Measurements from ENCODE around the gene PKN1. TPM values are rescaled to one million over a fixed set of nuclear protein-coding genes. Genes with fewer than 3 reads are reported as not detected.

The PKN1 gene
- total and polyA plus RNA-seq, 2 of the 13 experiments (the other 11 are each of a cell fraction or from before 2014, with no cell fraction given), result 45.7 to 54.5 TPM

DNA sequence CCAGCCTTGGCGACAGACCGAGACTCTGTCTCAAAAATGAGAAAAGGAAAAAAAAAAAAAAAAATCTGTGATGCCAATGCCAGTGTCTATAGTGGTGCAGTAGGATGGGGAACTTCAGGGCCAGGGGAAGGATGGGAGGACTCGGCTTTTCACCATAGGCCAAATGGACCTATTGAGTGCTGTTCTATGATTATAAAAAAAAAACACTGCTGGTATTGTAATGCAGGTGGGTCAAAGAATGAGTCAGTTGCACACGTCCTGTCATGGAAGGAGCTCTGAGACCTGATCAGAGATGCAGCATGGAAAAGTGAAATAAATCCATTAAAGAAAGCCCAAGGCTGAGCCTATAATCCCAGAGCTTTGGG is 78.1 kb downstream of the PKN1 start:
- Histone ChIP-seq H3K4me3 (replicated peaks in 1 of 3; ENCODE audit: insufficient read depth in 1 of 3, low read depth in 2 of 3, low read length in 3 of 3) (peak overlapping the region in 2 of 3 experiments; percentile 30 to 47; a peak in 1 of 6 replicates), H3K9ac (ENCODE audit: insufficient read depth, low read depth, low read length) (no peak overlapping the region), H3K9me3 (ENCODE audit: low read length) (no peaks in the 10 kb centered on the region), H3K27me3 (ENCODE audit: control insufficient read depth in 1 of 2, insufficient read depth in 2 of 2, low read length in 2 of 2) (no peaks in the 10 kb centered on the region), H4K20me1 (ENCODE audit: insufficient read depth, low read length) (peaks cover 22% of the 10 kb centered on the region), H2AFZ (ENCODE audit: low read length) (no peak overlapping the region), H3K36me3 (replicated peaks in 1 of 2; ENCODE audit: control insufficient read depth in 1 of 2, insufficient read depth in 2 of 2, low read length in 2 of 2) (peaks cover 9 to 22% of the 10 kb centered on the region in 2 experiments), H3K4me1 (ENCODE audit: insufficient read depth, low read length) (peaks cover 98% of the 10 kb centered on the region), H3K4me2 (ENCODE audit: low read depth, low read length) (peak overlapping the region; percentile 73), H3K27ac (ENCODE audit: extremely low read length, insufficient read depth, low read length) (no peak overlapping the region), H3K79me2 (ENCODE audit: insufficient read depth, low read length) (peaks cover 21% of the 10 kb centered on the region)
- 30% methylated on average over 4 of the region's 4 CpGs for WGBS (ENCODE audit: low lambda C conversion rate)
- no TSS peak for BruUV-seq (replicated peaks)
- no peak for ATAC-seq
- in situ Hi-C loops (cut with HindIII; ENCODE audit: extremely low pct_ligation_motif_present, low pct_unique_long_range_greater_than_20kb), result no loop called here
- POLR2A ChIA-PET, result interaction anchor here (1.1 to 5.7 kb wide), 2 partner anchors 13 to 25 kb away, joined by 3 to 38 read pairs; partner anchors contain the start of gene GIPC1
- intact Hi-C loops (cut with micrococcal nuclease; ENCODE audit: unreplicated experiment), result no loop called here
- FAIRE-seq, result no peak
- no peak for DNase-seq (ENCODE audit: low spot score)
- TF ChIP-seq KLF16 (CRISPR knock-in tag; IDR thresholded peaks at IDR 0.05) (no peak), YY1 (IDR thresholded peaks at IDR 0.05; ENCODE audit: insufficient read depth, insufficient replicate concordance, low read depth, low read length) (no peak), CERS6 (CRISPR knock-in tag; IDR thresholded peaks at IDR 0.05) (no peak), AHR (CRISPR knock-in tag; IDR thresholded peaks at IDR 0.05) (no peak), FOXK2 (IDR thresholded peaks at IDR 0.05) (no peak), ZNF382 (CRISPR knock-in tag; IDR thresholded peaks at IDR 0.05; ENCODE audit: borderline replicate concordance) (no peak)
- CTCF ChIA-PET (ENCODE audit: low intra/inter-chr PET ratio, low total read pairs), result no interaction called here

DNA sequence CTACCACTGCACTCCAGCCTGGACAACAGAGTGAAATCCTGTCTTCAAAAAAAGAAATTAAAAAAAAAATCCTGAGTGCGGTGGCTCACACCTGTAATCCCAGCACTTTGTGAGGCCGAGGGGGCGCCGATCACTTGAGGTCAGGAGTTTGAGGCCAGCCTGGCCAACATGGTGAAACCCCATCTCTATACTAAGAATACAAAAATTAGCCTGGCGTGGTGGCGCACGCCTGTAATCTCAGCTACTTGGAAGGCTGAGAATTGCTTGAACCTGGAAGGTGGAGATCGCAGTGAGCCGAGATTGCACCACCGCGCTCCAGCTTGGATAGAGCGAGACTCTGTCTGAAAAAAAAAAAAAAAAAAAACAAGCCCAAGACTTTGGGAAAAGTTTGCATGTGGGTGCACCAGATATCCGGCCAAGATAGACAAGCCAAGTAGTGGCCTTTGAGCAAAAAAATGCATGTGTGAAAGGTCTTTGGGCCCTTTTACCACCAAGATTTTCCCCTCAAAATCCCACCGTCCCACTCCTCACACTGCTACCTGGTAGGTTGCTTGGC is 79.4 kb downstream of the PKN1 start:
- peaks cover 9 to 26% of the 10 kb centered on the region in 2 experiments for H3K36me3 ChIP-seq (replicated peaks in 1 of 2; ENCODE audit: control insufficient read depth in 1 of 2, insufficient read depth in 2 of 2, low read length in 2 of 2)
- no peak overlapping the region for H2AFZ ChIP-seq (ENCODE audit: low read length)
- no peak for FAIRE-seq
- H3K27me3 ChIP-seq (ENCODE audit: control insufficient read depth in 1 of 2, insufficient read depth in 2 of 2, low read length in 2 of 2), result no peaks in the 10 kb centered on the region; a peak in 1 of 5 replicates
- intact Hi-C loops (cut with micrococcal nuclease; ENCODE audit: unreplicated experiment) (loop anchor here (2.0 kb wide), 1 partner anchor 38 kb away; no protein-coding TSS in a partner anchor), in situ Hi-C loops (cut with HindIII; ENCODE audit: extremely low pct_ligation_motif_present, low pct_unique_long_range_greater_than_20kb) (no loop called here)
- WGBS (ENCODE audit: low lambda C conversion rate), result 83% methylated on average over 14 of the region's 14 CpGs
- no peaks in the 10 kb centered on the region for H3K9me3 ChIP-seq (ENCODE audit: low read length)
- peak overlapping the region; percentile 3; the same call in 1 of the 2 replicates for H3K9ac ChIP-seq (ENCODE audit: insufficient read depth, low read depth, low read length)
- peak overlapping the region; percentile 91 for H3K27ac ChIP-seq (ENCODE audit: extremely low read length, insufficient read depth, low read length)
- H3K4me2 ChIP-seq (ENCODE audit: low read depth, low read length), result peak overlapping the region; percentile 59
- H3K79me2 ChIP-seq (ENCODE audit: insufficient read depth, low read length), result peaks cover 34% of the 10 kb centered on the region
- H4K20me1 ChIP-seq (ENCODE audit: insufficient read depth, low read length), result peaks cover 35% of the 10 kb centered on the region
- no peak for DNase-seq (ENCODE audit: low spot score)
- CTCF ChIA-PET (ENCODE audit: low intra/inter-chr PET ratio, low total read pairs), result no interaction called here
- ATAC-seq, result no peak
- H3K4me3 ChIP-seq (replicated peaks in 1 of 3; ENCODE audit: insufficient read depth in 1 of 3, low read depth in 2 of 3, low read length in 3 of 3), result no peak overlapping the region
- H3K4me1 ChIP-seq (ENCODE audit: insufficient read depth, low read length), result peaks cover 88% of the 10 kb centered on the region
- POLR2A ChIA-PET, result interaction anchor here (1.1 to 5.7 kb wide), 9 partner anchors 9 to 59 kb away, joined by 3 to 38 read pairs (median 5); partner anchors contain the start of genes GIPC1 and NDUFB7
- BruUV-seq (replicated peaks), result no TSS peak
- 0 out of 2 replicates have a peak, but pooled peaks have one; percentile 50 for TF ChIP-seq ZNF670 (CRISPR knock-in tag; IDR thresholded peaks at IDR 0.05; ENCODE audit: borderline replicate concordance)
- TF ChIP-seq, protein P1, sequence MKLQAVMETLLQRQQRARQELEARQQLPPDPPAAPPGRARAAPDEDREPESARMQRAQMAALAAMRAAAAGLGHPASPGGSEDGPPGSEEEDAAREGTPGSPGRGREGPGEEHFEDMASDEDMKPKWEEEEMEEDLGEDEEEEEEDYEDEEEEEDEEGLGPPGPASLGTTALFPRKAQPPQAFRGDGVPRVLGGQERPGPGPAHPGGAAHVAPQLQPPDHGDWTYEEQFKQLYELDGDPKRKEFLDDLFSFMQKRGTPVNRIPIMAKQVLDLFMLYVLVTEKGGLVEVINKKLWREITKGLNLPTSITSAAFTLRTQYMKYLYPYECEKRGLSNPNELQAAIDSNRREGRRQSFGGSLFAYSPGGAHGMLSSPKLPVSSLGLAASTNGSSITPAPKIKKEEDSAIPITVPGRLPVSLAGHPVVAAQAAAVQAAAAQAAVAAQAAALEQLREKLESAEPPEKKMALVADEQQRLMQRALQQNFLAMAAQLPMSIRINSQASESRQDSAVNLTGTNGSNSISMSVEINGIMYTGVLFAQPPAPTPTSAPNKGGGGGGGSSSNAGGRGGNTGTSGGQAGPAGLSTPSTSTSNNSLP (IDR thresholded peaks at IDR 0.05; ENCODE audit: low read depth, low read length), result no peak
- TF ChIP-seq ZC3H13 (CRISPR knock-in tag; IDR thresholded peaks at IDR 0.05), result 0 out of 2 replicates have a peak, but pooled peaks have one; percentile 22
- no peak for TF ChIP-seq ETV5 (CRISPR knock-in tag; IDR thresholded peaks at IDR 0.05; ENCODE audit: borderline replicate concordance)
- TF ChIP-seq, protein P2, sequence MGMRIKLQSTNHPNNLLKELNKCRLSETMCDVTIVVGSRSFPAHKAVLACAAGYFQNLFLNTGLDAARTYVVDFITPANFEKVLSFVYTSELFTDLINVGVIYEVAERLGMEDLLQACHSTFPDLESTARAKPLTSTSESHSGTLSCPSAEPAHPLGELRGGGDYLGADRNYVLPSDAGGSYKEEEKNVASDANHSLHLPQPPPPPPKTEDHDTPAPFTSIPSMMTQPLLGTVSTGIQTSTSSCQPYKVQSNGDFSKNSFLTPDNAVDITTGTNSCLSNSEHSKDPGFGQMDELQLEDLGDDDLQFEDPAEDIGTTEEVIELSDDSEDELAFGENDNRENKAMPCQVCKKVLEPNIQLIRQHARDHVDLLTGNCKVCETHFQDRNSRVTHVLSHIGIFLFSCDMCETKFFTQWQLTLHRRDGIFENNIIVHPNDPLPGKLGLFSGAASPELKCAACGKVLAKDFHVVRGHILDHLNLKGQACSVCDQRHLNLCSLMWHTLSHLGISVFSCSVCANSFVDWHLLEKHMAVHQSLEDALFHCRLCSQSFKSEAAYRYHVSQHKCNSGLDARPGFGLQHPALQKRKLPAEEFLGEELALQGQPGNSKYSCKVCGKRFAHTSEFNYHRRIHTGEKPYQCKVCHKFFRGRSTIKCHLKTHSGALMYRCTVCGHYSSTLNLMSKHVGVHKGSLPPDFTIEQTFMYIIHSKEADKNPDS (CRISPR knock-in tag; IDR thresholded peaks at IDR 0.05), result no peak
- TF ChIP-seq ARID2 (CRISPR knock-in tag; IDR thresholded peaks at IDR 0.05; ENCODE audit: borderline replicate concordance), result 0 out of 2 replicates have a peak, but pooled peaks have one; percentile 1
- TF ChIP-seq ZNF274 (CRISPR knock-in tag; IDR thresholded peaks at IDR 0.05), result no peak

Data from HepG2 (cell line).